ENCODE data around the gene PRDM5. TPM values are rescaled to one million over a fixed set of nuclear protein-coding genes. Genes with fewer than 3 reads are reported as not detected.

The PRDM5 gene
- total RNA-seq, 3 donors from 2014 or later (not counting 1 experiment from before 2014, with no cell fraction given): not detected

GRCh38 chr4:120798570-120798969 is 124.0 kb downstream of the PRDM5 start:
- Histone ChIP-seq H3K27me3 (ENCODE audit: control insufficient read depth, insufficient read depth, low read length) (no peaks in the 10 kb centered on the region), H3K27ac (ENCODE audit: low read length) (no peak overlapping the region), H3K36me3 (ENCODE audit: control insufficient read depth, insufficient read depth, low read length) (no peaks in the 10 kb centered on the region), H3K4me3 (ENCODE audit: low read length) (no peak overlapping the region), H3K4me1 (ENCODE audit: control insufficient read depth, insufficient read depth, low read length) (no peaks in the 10 kb centered on the region), H3K9me3 (ENCODE audit: control insufficient read depth, insufficient read depth, low read length) (no peaks in the 10 kb centered on the region)
- WGBS (ENCODE audit: insufficient coverage): 100% methylated on average over 1 of the region's 3 CpGs
- Mint-ChIP-seq H3K36me3 (no peaks in the 10 kb centered on the region), H3K27ac (no peak overlapping the region), H3K4me1 (no peaks in the 10 kb centered on the region), H3K9me3 (peaks cover 2 to 3% of the 10 kb centered on the region in 2 donors), H3K27me3 (ENCODE audit: low read depth in 2 of 2) (no peaks in the 10 kb centered on the region), H3K4me3 (no peak overlapping the region)
- ATAC-seq: no peak
- DNase-seq: no peak
- intact Hi-C loops (cut with micrococcal nuclease): no loop called here
- TF ChIP-seq, protein P1, sequence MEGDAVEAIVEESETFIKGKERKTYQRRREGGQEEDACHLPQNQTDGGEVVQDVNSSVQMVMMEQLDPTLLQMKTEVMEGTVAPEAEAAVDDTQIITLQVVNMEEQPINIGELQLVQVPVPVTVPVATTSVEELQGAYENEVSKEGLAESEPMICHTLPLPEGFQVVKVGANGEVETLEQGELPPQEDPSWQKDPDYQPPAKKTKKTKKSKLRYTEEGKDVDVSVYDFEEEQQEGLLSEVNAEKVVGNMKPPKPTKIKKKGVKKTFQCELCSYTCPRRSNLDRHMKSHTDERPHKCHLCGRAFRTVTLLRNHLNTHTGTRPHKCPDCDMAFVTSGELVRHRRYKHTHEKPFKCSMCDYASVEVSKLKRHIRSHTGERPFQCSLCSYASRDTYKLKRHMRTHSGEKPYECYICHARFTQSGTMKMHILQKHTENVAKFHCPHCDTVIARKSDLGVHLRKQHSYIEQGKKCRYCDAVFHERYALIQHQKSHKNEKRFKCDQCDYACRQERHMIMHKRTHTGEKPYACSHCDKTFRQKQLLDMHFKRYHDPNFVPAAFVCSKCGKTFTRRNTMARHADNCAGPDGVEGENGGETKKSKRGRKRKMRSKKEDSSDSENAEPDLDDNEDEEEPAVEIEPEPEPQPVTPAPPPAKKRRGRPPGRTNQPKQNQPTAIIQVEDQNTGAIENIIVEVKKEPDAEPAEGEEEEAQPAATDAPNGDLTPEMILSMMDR (IDR thresholded peaks at IDR 0.05): no peak

GRCh38 chr4:120796271-120796670 is 126.3 kb downstream of the PRDM5 start:
- no peaks in the 10 kb centered on the region for H3K4me1 ChIP-seq (ENCODE audit: control insufficient read depth, insufficient read depth, low read length)
- DNase-seq (no peak), ATAC-seq (no peak)
- TF ChIP-seq, protein P1 (IDR thresholded peaks at IDR 0.05): no peak
- Mint-ChIP-seq H3K36me3 (no peaks in the 10 kb centered on the region), H3K27ac (no peak overlapping the region), H3K4me1 (no peaks in the 10 kb centered on the region), H3K4me3 (no peak overlapping the region), H3K9me3 (peaks cover 0 to 3% of the 10 kb centered on the region in 2 donors), H3K27me3 (ENCODE audit: low read depth in 2 of 2) (no peaks in the 10 kb centered on the region)
- no peaks in the 10 kb centered on the region for H3K36me3 ChIP-seq (ENCODE audit: control insufficient read depth, insufficient read depth, low read length)
- no peak overlapping the region for H3K27ac ChIP-seq (ENCODE audit: low read length)
- 89% methylated on average over 3 of the region's 3 CpGs for WGBS (ENCODE audit: insufficient coverage)
- no peaks in the 10 kb centered on the region for H3K27me3 ChIP-seq (ENCODE audit: control insufficient read depth, insufficient read depth, low read length)
- no peaks in the 10 kb centered on the region for H3K9me3 ChIP-seq (ENCODE audit: control insufficient read depth, insufficient read depth, low read length)
- H3K4me3 ChIP-seq (ENCODE audit: low read length): no peak overlapping the region
- intact Hi-C loops (cut with micrococcal nuclease): no loop called here

DNA sequence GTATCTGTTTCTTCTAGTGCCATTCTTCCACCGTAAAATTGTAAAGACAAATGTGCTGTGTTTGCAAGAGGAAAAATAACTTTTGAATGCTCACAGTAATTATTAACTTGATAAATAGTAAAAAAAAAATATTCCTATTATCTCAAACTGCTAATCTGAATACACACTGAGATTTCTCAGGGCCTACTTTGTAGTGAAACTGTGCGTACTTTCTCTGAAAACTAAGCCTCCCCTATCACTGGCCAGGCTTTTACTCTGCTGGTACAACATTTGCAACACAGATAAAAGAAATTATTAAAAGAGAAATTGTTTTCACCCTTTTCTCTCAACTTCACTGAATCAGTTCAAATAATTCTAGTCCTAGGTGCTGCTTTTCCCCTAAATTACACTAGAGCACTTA is 137.3 kb downstream of the PRDM5 start:
- H3K4me1 ChIP-seq (ENCODE audit: control insufficient read depth, insufficient read depth, low read length): no peaks in the 10 kb centered on the region
- no peaks in the 10 kb centered on the region for H3K36me3 ChIP-seq (ENCODE audit: control insufficient read depth, insufficient read depth, low read length)
- Mint-ChIP-seq H3K36me3 (no peaks in the 10 kb centered on the region), H3K9me3 (peaks cover 5 to 6% of the 10 kb centered on the region in 2 donors), H3K4me1 (no peaks in the 10 kb centered on the region), H3K27me3 (ENCODE audit: low read depth in 2 of 2) (no peaks in the 10 kb centered on the region), H3K27ac (no peak overlapping the region), H3K4me3 (no peak overlapping the region)
- no peak for DNase-seq
- WGBS (ENCODE audit: insufficient coverage): 100% methylated on average over 1 of the region's 2 CpGs
- TF ChIP-seq, protein P1 (IDR thresholded peaks at IDR 0.05): no peak
- intact Hi-C loops (cut with micrococcal nuclease): no loop called here
- H3K27me3 ChIP-seq (ENCODE audit: control insufficient read depth, insufficient read depth, low read length): no peaks in the 10 kb centered on the region
- ATAC-seq: no peak
- H3K9me3 ChIP-seq (ENCODE audit: control insufficient read depth, insufficient read depth, low read length): no peaks in the 10 kb centered on the region
- no peak overlapping the region for H3K4me3 ChIP-seq (ENCODE audit: low read length)
- no peak overlapping the region for H3K27ac ChIP-seq (ENCODE audit: low read length)

DNA sequence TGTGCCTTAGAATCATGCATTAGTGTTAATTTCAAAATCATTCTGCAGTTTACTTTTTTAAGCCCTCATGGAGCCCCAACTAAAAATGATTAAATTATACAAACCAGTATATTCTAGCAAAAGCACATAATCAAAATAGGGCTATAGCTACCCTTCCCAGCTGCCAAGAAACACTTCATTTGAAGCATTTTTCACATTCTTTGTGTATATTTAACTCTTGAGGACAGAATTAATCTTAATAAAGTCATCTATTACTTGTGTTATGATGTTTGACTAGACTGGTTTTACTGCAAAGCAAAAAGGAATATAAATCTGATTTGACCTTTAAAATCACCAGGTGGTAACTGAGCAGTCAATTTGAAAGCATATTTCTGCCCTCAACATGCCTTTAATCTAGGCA is 145.1 kb downstream of the PRDM5 start:
- Mint-ChIP-seq H3K4me3 (no peak overlapping the region), H3K27me3 (ENCODE audit: low read depth in 2 of 2) (no peaks in the 10 kb centered on the region), H3K9me3 (no peaks in the 10 kb centered on the region), H3K4me1 (no peaks in the 10 kb centered on the region), H3K27ac (no peak overlapping the region), H3K36me3 (no peaks in the 10 kb centered on the region)
- Histone ChIP-seq H3K4me3 (ENCODE audit: low read length) (no peak overlapping the region), H3K4me1 (ENCODE audit: control insufficient read depth, insufficient read depth, low read length) (no peaks in the 10 kb centered on the region), H3K27ac (ENCODE audit: low read length) (no peak overlapping the region), H3K36me3 (ENCODE audit: control insufficient read depth, insufficient read depth, low read length) (no peaks in the 10 kb centered on the region), H3K9me3 (ENCODE audit: control insufficient read depth, insufficient read depth, low read length) (no peaks in the 10 kb centered on the region), H3K27me3 (ENCODE audit: control insufficient read depth, insufficient read depth, low read length) (no peaks in the 10 kb centered on the region)
- intact Hi-C loops (cut with micrococcal nuclease): no loop called here
- TF ChIP-seq, protein P1 (IDR thresholded peaks at IDR 0.05): no peak
- DNase-seq: no peak
- ATAC-seq: no peak

All from natural killer cell (primary cell).